ENCODE data around the gene PPP2R5E.

DNA sequence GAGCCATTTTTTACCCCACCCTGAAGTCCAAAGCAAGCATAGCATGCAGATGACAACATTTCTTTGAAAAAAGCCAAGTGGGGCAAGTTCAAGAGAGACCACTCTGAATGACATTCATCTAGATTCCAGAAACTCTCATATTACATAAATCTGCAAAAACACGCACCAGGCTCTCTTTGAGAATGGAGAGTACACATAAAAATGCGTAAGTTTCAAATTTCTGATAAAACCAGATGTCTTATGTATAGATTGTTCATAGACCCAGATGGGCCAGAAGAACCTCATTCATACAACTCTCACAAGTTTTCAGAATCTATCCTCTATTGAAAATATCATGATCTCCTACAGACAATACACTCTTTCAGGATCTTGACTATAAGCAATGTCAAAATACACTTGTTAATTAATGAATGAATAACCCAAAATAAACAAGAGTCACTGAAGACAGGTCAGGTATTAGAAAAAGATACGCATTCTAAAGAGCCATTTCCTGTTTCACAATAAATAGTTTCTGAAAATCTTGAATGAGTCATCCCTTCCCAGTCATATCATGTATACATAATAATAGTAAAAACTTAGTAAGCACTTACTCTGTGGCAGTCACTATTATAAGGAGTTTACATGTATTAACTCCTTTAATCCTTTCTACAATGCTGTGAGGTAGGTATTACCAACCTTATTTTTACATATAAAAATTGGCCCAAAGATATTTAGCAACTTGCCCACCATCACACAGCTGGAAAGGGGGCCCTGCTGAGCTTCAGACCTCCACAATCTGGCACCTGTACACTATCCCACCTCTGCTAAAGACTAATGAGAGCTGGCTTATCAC, 72.0 kb downstream of the PPP2R5E start:
- TF ChIP-seq POLR2A (IDR thresholded peaks at IDR 0.05) (no peak), POLR2AphosphoS5 (IDR thresholded peaks at IDR 0.05) (no peak)

Measured in suprapubic skin (tissue), 4 donors.